ENCODE data around the gene FLNA. TPM values are rescaled to one million over a fixed set of nuclear protein-coding genes. Genes with fewer than 3 reads are reported as not detected.

The FLNA gene
- polyA plus RNA-seq, 2 of the 4 experiments (the other 2 are of a cell fraction) = 303 to 1,116 TPM

GRCh38 chrX:154308108-154308946 lies 66.1 kb downstream of the FLNA start:
- no peaks in the 10 kb centered on the region for H3K4me1 ChIP-seq
- FAIRE-seq = peak; percentile 68
- ATAC-seq = peak; percentile 77 to 91; a peak in 5 of 6 replicates
- H3K27ac ChIP-seq = no peak overlapping the region
- H3K4me3 ChIP-seq = no peak overlapping the region
- 45% methylated on average over 8 of the region's 9 CpGs for WGBS (ENCODE audit: missing lambda C conversion rate)
- CTCF ChIA-PET = interaction anchor here (0.6 to 5.6 kb wide), 14 partner anchors 9 to 443 kb away, joined by 3 to 31 read pairs (median 4); partner anchors contain the start of genes GAB3 and TKTL1
- no peak for TF ChIP-seq POLR2A (IDR thresholded peaks at IDR 0.05; ENCODE audit: low read length)
- TF ChIP-seq, protein P1, sequence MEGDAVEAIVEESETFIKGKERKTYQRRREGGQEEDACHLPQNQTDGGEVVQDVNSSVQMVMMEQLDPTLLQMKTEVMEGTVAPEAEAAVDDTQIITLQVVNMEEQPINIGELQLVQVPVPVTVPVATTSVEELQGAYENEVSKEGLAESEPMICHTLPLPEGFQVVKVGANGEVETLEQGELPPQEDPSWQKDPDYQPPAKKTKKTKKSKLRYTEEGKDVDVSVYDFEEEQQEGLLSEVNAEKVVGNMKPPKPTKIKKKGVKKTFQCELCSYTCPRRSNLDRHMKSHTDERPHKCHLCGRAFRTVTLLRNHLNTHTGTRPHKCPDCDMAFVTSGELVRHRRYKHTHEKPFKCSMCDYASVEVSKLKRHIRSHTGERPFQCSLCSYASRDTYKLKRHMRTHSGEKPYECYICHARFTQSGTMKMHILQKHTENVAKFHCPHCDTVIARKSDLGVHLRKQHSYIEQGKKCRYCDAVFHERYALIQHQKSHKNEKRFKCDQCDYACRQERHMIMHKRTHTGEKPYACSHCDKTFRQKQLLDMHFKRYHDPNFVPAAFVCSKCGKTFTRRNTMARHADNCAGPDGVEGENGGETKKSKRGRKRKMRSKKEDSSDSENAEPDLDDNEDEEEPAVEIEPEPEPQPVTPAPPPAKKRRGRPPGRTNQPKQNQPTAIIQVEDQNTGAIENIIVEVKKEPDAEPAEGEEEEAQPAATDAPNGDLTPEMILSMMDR (IDR thresholded peaks at IDR 0.05) = peak; percentile 60
- no peak for TF ChIP-seq SREBF2 (IDR thresholded peaks at IDR 0.05)
- TF ChIP-seq RAD21 (conservative IDR thresholded peaks at IDR 0.05 in 1 of 2, IDR thresholded peaks at IDR 0.05 in 1 of 2) = peak; percentile 26 to 32; a peak in 2 of 5 replicates
- peak; percentile 55 for TF ChIP-seq SMC3 (IDR thresholded peaks at IDR 0.05)
- H3K4me2 ChIP-seq = no peak overlapping the region
- POLR2A ChIA-PET = no interaction called here
- no peaks in the 10 kb centered on the region for H3K9me3 ChIP-seq
- DNase-seq (ENCODE audit: low read depth in 1 of 2, low spot score in 1 of 2) = peak; percentile 39 to 53

DNA sequence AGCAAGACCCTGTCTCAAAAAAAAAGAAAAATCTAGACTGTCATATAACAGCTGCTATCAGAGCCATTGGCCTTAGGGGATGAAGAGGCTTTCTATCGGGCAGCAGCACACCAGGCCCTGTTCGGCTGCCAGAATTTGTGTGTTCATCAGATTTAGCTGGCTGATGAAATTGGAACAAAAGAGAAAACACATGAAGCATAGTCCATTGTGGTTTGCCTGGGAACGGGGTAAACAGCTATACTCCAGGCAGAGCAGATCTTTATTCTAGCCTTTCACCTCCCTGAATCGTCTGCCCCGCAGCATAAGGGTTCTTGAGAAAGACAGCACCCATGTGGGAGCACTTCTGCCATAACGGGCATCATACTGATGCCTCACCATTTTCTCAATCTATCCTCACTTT lies 67.2 kb downstream of the FLNA start:
- DNase-seq (ENCODE audit: low read depth in 1 of 2, low spot score in 1 of 2) (no peak), ATAC-seq (no peak), FAIRE-seq (no peak)
- ChIA-PET CTCF (interaction anchor here (1.2 to 5.6 kb wide), 7 partner anchors 9 to 295 kb away, joined by 3 to 31 read pairs (median 4); partner anchors contain the start of gene TKTL1), POLR2A (no interaction called here)
- TF ChIP-seq HDAC2 (IDR thresholded peaks at IDR 0.05) (no peak), GATA3 (IDR thresholded peaks at IDR 0.05; ENCODE audit: borderline replicate concordance) (no peak), MAFK (IDR thresholded peaks at IDR 0.05; ENCODE audit: partially characterized antibody) (no peak), MAZ (IDR thresholded peaks at IDR 0.05; ENCODE audit: borderline replicate concordance, low read depth, low read length) (no peak), REST (IDR thresholded peaks at IDR 0.05) (no peak), EP300 (IDR thresholded peaks at IDR 0.05) (no peak), EHF (CRISPR knock-in tag; IDR thresholded peaks at IDR 0.05) (no peak), TP53 (CRISPR knock-in tag; IDR thresholded peaks at IDR 0.05) (no peak), TFCP2L1 (CRISPR knock-in tag; IDR thresholded peaks at IDR 0.05) (no peak), FOSL2 (IDR thresholded peaks at IDR 0.05) (no peak), FOSL2 (CRISPR knock-in tag; IDR thresholded peaks at IDR 0.05) (no peak), CBX8 (IDR thresholded peaks at IDR 0.05) (no peak), EHMT2 (IDR thresholded peaks at IDR 0.05; ENCODE audit: low read depth) (no peak), POLR2A (IDR thresholded peaks at IDR 0.05; ENCODE audit: low read length) (no peak), ZFP36 (IDR thresholded peaks at IDR 0.05; ENCODE audit: borderline replicate concordance, partially characterized antibody) (no peak), HOXB5 (CRISPR knock-in tag; IDR thresholded peaks at IDR 0.05) (no peak), NFE2L2 (conservative IDR thresholded peaks at IDR 0.05; ENCODE audit: low read length) (no peak), ZC3H11A (IDR thresholded peaks at IDR 0.05) (no peak)
- TF ChIP-seq, protein P1 (IDR thresholded peaks at IDR 0.05) = no peak
- TF ChIP-seq, protein P2, sequence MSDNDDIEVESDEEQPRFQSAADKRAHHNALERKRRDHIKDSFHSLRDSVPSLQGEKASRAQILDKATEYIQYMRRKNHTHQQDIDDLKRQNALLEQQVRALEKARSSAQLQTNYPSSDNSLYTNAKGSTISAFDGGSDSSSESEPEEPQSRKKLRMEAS (IDR thresholded peaks at IDR 0.05) = no peak
- no peaks in the 10 kb centered on the region for H3K9me3 ChIP-seq
- H3K27ac ChIP-seq = no peak overlapping the region
- WGBS (ENCODE audit: missing lambda C conversion rate) = 43% methylated on average over 6 of the region's 6 CpGs
- H3K4me3 ChIP-seq = no peak overlapping the region
- H3K4me2 ChIP-seq = no peak overlapping the region
- H3K4me1 ChIP-seq = no peaks in the 10 kb centered on the region

Measured in A549 (cell line).